SU-DHL-6 (cell line): ENCODE data around the gene KRT80.

Source experiments
- CTCF ChIP-seq: fragments of 200-600 bp; sonication (generic); IDR thresholded peaks from one replicate; pipeline ENCODE4 v1.5.1; 2017; ENCODE audit warnings: antibody characterized with exemption, mild to moderate bottlenecking, low read length, moderate library complexity; ENCODE audit not compliant: insufficient read depth, poor library complexity, severe bottlenecking
- EZH2phosphoT487 ChIP-seq: fragments of 200-600 bp; sonication (generic), shearing (Covaris generic); conservative IDR thresholded peaks from 2 replicates; pipeline ENCODE4 v1.6.1; 2018; ENCODE audit warnings: mild to moderate bottlenecking, antibody characterized with exemption, low read length, moderate library complexity, mixed read lengths

DNA sequence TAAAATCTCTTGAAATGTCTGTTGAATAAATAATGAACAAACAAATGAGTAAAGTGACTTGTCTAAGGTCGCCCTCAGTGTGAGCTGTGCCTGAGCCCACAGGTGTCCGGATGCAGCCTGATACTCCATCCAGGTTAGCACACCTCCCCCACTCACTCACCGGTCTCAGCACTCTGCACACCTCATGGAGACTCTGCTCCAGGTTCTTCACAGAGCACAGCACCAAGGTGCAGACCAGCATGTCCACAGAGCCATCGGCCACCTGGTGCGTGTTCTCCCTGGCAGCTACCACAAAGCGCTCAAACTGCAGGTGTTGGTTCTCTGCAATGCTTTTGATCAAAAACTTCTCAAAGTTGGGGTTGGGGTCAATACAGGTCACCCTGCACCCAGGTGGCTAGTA lies 37.1 kb upstream of the KRT80 start:
- TF ChIP-seq CTCF (no peak), EZH2phosphoT487 (no peak)
